ES-I3 (cell line): ENCODE measurements around the gene NDUFC2.
"Not testable (repeated sequence)": the region's sequence is repeated elsewhere in the genome, so short reads cannot be mapped to it uniquely, and the experiment has no call there.

Experiments
- H3K36me3 ChIP-seq: 2 replicates; pipeline ENCODE4 v1.6.1; 2013; ENCODE audit warnings: mild to moderate bottlenecking, low read length, control low read depth, moderate library complexity; ENCODE audit not compliant: insufficient read depth
- H3K4me1 ChIP-seq: 2 replicates; pipeline ENCODE4 v1.6.1; 2013; ENCODE audit warnings: mild to moderate bottlenecking, control low read depth, low read length; ENCODE audit not compliant: insufficient read depth
- H3K9ac ChIP-seq: 2 replicates; pipeline ENCODE4 v1.6.1; 2013; ENCODE audit warnings: low read depth, mild to moderate bottlenecking, low read length, moderate library complexity
- H3K9me3 ChIP-seq: 2 replicates; pipeline ENCODE4 v1.6.1; 2013; ENCODE audit warnings: mild to moderate bottlenecking, low read length, moderate library complexity; ENCODE audit not compliant: control insufficient read depth, insufficient read depth

Gene NDUFC2

GRCh38 chr11:78079232-78080083 is at the start of gene NDUFC2:
NDUFC2 (minus strand) TSS chr11:78079862; CDS start chr11:78079744, 118 bp downstream.
- peaks cover 12% of the 10 kb centered on the region; the same call in 1 of the 2 replicates for H3K4me1 ChIP-seq
- H3K36me3 ChIP-seq: no peaks in the 10 kb centered on the region
- no peaks in the 10 kb centered on the region for H3K9me3 ChIP-seq
- H3K9ac ChIP-seq: peak within 1 kb of the TSS; percentile 91

- Histone ChIP-seq H3K9me3 (no peaks in the 10 kb centered on the region), H3K9ac (no peak overlapping the region)
These were observed 47.7 kb upstream of the NDUFC2 start for GRCh38 chr11:78127403-78127802.

GRCh38 chr11:78112582-78113275 is 33.1 kb upstream of the NDUFC2 start:
- Histone ChIP-seq H3K4me1 (no peaks in the 10 kb centered on the region), H3K36me3 (peaks cover 3% of the 10 kb centered on the region), H3K9ac (no peak overlapping the region), H3K9me3 (no peaks in the 10 kb centered on the region)

More at GRCh38 chr11:78127403-78127802, 47.7 kb upstream of the NDUFC2 start:
- H3K4me1 ChIP-seq: no peaks in the 10 kb centered on the region
- no peaks in the 10 kb centered on the region for H3K36me3 ChIP-seq

GRCh38 chr11:78111298-78111697 is 31.6 kb upstream of the NDUFC2 start:
- Histone ChIP-seq H3K4me1 (no peaks in the 10 kb centered on the region), H3K36me3 (peaks cover 8% of the 10 kb centered on the region), H3K9me3 (no peaks in the 10 kb centered on the region), H3K9ac (no peak overlapping the region)

- peaks cover 8% of the 10 kb centered on the region for H3K36me3 ChIP-seq
- no peaks in the 10 kb centered on the region for H3K4me1 ChIP-seq
- no peaks in the 10 kb centered on the region for H3K9me3 ChIP-seq
- H3K9ac ChIP-seq: no peak overlapping the region
These were observed 31.2 kb upstream of the NDUFC2 start for GRCh38 chr11:78110830-78111229.

GRCh38 chr11:78110351-78110750 is 30.7 kb upstream of the NDUFC2 start:
- no peaks in the 10 kb centered on the region for H3K9me3 ChIP-seq
- H3K4me1 ChIP-seq: no peaks in the 10 kb centered on the region
- H3K9ac ChIP-seq: no peak overlapping the region
- peaks cover 8% of the 10 kb centered on the region for H3K36me3 ChIP-seq

GRCh38 chr11:78109081-78110015 is 29.7 kb upstream of the NDUFC2 start:
- no peak overlapping the region for H3K9ac ChIP-seq
- peaks cover 8% of the 10 kb centered on the region for H3K36me3 ChIP-seq
- no peaks in the 10 kb centered on the region for H3K4me1 ChIP-seq
- H3K9me3 ChIP-seq: no peaks in the 10 kb centered on the region

GRCh38 chr11:78100676-78101472 is 21.2 kb upstream of the NDUFC2 start:
- Histone ChIP-seq H3K36me3 (peaks cover 9% of the 10 kb centered on the region), H3K9me3 (no peaks in the 10 kb centered on the region), H3K4me1 (no peaks in the 10 kb centered on the region), H3K9ac (no peak overlapping the region)

- no peak overlapping the region for H3K9ac ChIP-seq
- H3K4me1 ChIP-seq: no peaks in the 10 kb centered on the region
- no peaks in the 10 kb centered on the region for H3K9me3 ChIP-seq
- peaks cover 9% of the 10 kb centered on the region for H3K36me3 ChIP-seq
These were observed 20.6 kb upstream of the NDUFC2 start for GRCh38 chr11:78100261-78100660.

- Histone ChIP-seq H3K4me1 (no peaks in the 10 kb centered on the region), H3K36me3 (peaks cover 9% of the 10 kb centered on the region), H3K9ac (no peak overlapping the region), H3K9me3 (no peaks in the 10 kb centered on the region)
These were observed 20.0 kb upstream of the NDUFC2 start for GRCh38 chr11:78099666-78100065.

GRCh38 chr11:78097666-78098385 is 18.2 kb upstream of the NDUFC2 start:
- Histone ChIP-seq H3K36me3 (peaks cover 9% of the 10 kb centered on the region), H3K4me1 (no peaks in the 10 kb centered on the region), H3K9ac (no peak overlapping the region), H3K9me3 (no peaks in the 10 kb centered on the region)

GRCh38 chr11:78094250-78094649 is 14.6 kb upstream of the NDUFC2 start:
- no peaks in the 10 kb centered on the region for H3K4me1 ChIP-seq
- no peak overlapping the region for H3K9ac ChIP-seq
- H3K36me3 ChIP-seq: no peaks in the 10 kb centered on the region; the same call in 1 of the 2 replicates
- no peaks in the 10 kb centered on the region for H3K9me3 ChIP-seq

- not testable (repeated sequence) for H3K4me1 ChIP-seq, H3K36me3 ChIP-seq, H3K9me3 ChIP-seq, H3K9ac ChIP-seq
These were observed 6.9 kb upstream of the NDUFC2 start for GRCh38 chr11:78086521-78087074.
